ENCODE results near the gene ZDHHC24.

DNA sequence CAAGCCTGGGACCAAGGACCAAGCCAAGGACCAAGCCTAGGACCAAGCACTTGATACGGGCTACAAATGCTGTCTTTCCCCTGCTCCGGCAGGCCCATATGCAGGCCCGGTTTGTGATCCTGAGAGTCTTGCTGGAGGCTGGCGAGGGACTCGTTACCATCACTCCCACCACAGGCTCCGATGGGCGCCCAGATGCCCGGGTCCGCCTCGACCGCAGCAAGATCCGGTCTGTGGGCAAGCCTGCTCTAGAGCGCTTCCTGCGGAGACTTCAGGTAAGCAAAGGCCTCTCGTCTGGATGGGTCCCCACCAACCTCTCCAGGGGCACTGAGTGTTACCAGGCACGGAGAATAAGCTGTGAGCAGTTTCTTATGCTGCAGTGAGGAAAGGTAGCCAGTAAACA, 48.6 kb downstream of the ZDHHC24 start:
- TF ChIP-seq, protein P1, sequence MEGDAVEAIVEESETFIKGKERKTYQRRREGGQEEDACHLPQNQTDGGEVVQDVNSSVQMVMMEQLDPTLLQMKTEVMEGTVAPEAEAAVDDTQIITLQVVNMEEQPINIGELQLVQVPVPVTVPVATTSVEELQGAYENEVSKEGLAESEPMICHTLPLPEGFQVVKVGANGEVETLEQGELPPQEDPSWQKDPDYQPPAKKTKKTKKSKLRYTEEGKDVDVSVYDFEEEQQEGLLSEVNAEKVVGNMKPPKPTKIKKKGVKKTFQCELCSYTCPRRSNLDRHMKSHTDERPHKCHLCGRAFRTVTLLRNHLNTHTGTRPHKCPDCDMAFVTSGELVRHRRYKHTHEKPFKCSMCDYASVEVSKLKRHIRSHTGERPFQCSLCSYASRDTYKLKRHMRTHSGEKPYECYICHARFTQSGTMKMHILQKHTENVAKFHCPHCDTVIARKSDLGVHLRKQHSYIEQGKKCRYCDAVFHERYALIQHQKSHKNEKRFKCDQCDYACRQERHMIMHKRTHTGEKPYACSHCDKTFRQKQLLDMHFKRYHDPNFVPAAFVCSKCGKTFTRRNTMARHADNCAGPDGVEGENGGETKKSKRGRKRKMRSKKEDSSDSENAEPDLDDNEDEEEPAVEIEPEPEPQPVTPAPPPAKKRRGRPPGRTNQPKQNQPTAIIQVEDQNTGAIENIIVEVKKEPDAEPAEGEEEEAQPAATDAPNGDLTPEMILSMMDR (IDR thresholded peaks at IDR 0.05 in 4 of 5, conservative IDR thresholded peaks at IDR 0.05 in 1 of 5) = no peak
- no peak for TF ChIP-seq POLR2A (IDR thresholded peaks at IDR 0.05)
